ENCODE results near the gene CPS1.

CPS1 gene

GRCh38 chr2:210655229-210655975 lies 99.0 kb downstream of the CPS1 start:
- no peak for DNase-seq
- intact Hi-C loops (cut with DNase I; ENCODE audit: low total_unique reads) = no loop called here

GRCh38 chr2:210657874-210658273 lies 101.5 kb downstream of the CPS1 start:
- H3K4me1 ChIP-seq = no peaks in the 10 kb centered on the region
- no peak for TF ChIP-seq CTCF (IDR thresholded peaks at IDR 0.05)
- H3K4me3 ChIP-seq = no peak overlapping the region
- H3K36me3 ChIP-seq = peaks cover 11 to 17% (median 16%) of the 10 kb centered on the region in 3 donors
- DNase-seq = no peak
- no peaks in the 10 kb centered on the region for H3K27me3 ChIP-seq
- H3K9me3 ChIP-seq = no peaks in the 10 kb centered on the region
- no peak overlapping the region for H3K27ac ChIP-seq
- intact Hi-C loops (cut with DNase I; ENCODE audit: low total_unique reads) = no loop called here

More at GRCh38 chr2:210655229-210655975, 99.0 kb downstream of the CPS1 start:
- Histone ChIP-seq H3K4me1 (no peaks in the 10 kb centered on the region), H3K36me3 (peaks cover 6 to 16% (median 9%) of the 10 kb centered on the region in 3 donors), H3K9me3 (no peaks in the 10 kb centered on the region), H3K4me3 (no peak overlapping the region), H3K27ac (no peak overlapping the region), H3K27me3 (no peaks in the 10 kb centered on the region)
- TF ChIP-seq CTCF (IDR thresholded peaks at IDR 0.05) = no peak

- no peak overlapping the region for H3K27ac ChIP-seq
- TF ChIP-seq CTCF (IDR thresholded peaks at IDR 0.05) = no peak
- no peak for DNase-seq
- H3K4me3 ChIP-seq = no peak overlapping the region
- H3K9me3 ChIP-seq = no peaks in the 10 kb centered on the region
- no peaks in the 10 kb centered on the region for H3K4me1 ChIP-seq
- H3K36me3 ChIP-seq = peaks cover 11 to 17% (median 16%) of the 10 kb centered on the region in 3 donors
- no peaks in the 10 kb centered on the region for H3K27me3 ChIP-seq
- intact Hi-C loops (cut with DNase I; ENCODE audit: low total_unique reads) = no loop called here
Observed at GRCh38 chr2:210660751-210661150, 104.4 kb downstream of the CPS1 start.

- Histone ChIP-seq H3K36me3 (peaks cover 6 to 17% (median 11%) of the 10 kb centered on the region in 3 donors), H3K9me3 (no peaks in the 10 kb centered on the region), H3K4me3 (no peak overlapping the region), H3K27me3 (no peaks in the 10 kb centered on the region), H3K4me1 (no peaks in the 10 kb centered on the region), H3K27ac (no peak overlapping the region)
- no peak for TF ChIP-seq CTCF (IDR thresholded peaks at IDR 0.05)
- intact Hi-C loops (cut with DNase I; ENCODE audit: low total_unique reads) = no loop called here
- no peak for DNase-seq
Observed at GRCh38 chr2:210662560-210662959, 106.2 kb downstream of the CPS1 start.

GRCh38 chr2:210663631-210664089 lies 107.3 kb downstream of the CPS1 start:
- intact Hi-C loops (cut with DNase I; ENCODE audit: low total_unique reads) = no loop called here
- no peak for DNase-seq

More at GRCh38 chr2:210663631-210664089, 107.3 kb downstream of the CPS1 start:
- Histone ChIP-seq H3K4me3 (no peak overlapping the region), H3K27me3 (no peaks in the 10 kb centered on the region), H3K9me3 (no peaks in the 10 kb centered on the region), H3K4me1 (no peaks in the 10 kb centered on the region), H3K27ac (no peak overlapping the region), H3K36me3 (peaks cover 4 to 15% (median 6%) of the 10 kb centered on the region in 3 donors)
- peak in 1 of 2 experiments; percentile 19 for TF ChIP-seq CTCF (IDR thresholded peaks at IDR 0.05)
